ENCODE data around the gene TENM4. TPM values are rescaled to one million over a fixed set of nuclear protein-coding genes. Genes with fewer than 3 reads are reported as not detected.

TENM4 gene
- total RNA-seq, 2 experiments from 2014 or later: not detected

DNA sequence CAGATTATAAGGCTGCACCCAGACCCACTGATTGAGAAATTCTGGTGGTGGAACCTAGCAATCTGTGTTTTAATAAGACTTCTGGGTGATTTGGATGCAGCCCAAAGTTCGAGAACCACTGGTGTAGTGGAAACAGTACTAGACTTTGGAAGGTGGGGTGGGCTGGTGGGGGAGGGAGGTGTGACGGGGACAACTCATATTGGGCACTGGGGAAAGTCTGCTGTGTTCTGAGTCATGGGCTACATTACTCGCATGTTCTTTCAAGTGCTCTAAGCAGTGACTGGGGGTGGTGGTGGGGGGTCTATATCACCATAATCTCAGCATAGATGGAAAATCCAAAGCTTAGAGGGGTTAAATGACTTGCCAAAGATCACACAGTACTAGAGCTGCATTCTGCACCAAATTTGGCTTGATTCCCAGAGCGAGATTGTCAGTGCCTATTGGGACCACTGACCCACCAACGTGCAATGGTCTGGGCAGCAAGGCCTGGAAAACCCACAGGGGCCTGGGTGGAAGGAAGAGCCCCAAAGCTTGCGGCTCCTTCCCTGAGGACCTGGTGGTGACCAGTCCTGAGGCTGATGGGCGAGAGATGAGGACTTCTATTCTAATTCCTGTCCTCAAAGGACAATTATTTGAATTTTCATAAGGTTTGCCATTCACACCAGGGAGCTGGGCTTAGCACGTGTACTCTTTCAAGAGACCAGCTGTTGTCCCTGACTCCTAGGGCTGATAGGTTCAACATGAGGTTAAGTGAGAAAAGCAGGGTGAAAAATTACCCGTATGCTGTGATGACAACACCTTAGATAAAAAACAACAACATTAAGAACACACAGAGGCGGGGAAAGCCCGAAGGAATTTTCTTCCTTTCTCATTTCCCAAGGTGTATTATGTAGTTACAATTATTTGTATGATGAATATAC, 788.6 kb downstream of the TENM4 start:
- POLR2A ChIA-PET: no interaction called here
- no peak overlapping the region for H3K4me3 Mint-ChIP-seq
- no peak overlapping the region for H3K27ac Mint-ChIP-seq
- H3K9me3 Mint-ChIP-seq: no peaks in the 10 kb centered on the region
- H3K27me3 Mint-ChIP-seq: no peaks in the 10 kb centered on the region
- DNase-seq (no peak), ATAC-seq (ENCODE audit: low read depth) (no peak)
- H3K4me1 Mint-ChIP-seq: no peaks in the 10 kb centered on the region
- no peaks in the 10 kb centered on the region for H3K36me3 Mint-ChIP-seq

GRCh38 chr11:78651136-78651775, 789.6 kb downstream of the TENM4 start:
- Mint-ChIP-seq H3K27me3 (no peaks in the 10 kb centered on the region), H3K4me3 (no peak overlapping the region), H3K27ac (no peak overlapping the region), H3K9me3 (no peaks in the 10 kb centered on the region), H3K4me1 (peaks cover 4% of the 10 kb centered on the region), H3K36me3 (no peaks in the 10 kb centered on the region)
- POLR2A ChIA-PET: no interaction called here
- DNase-seq: no peak
- no peak for ATAC-seq (ENCODE audit: low read depth)

DNA sequence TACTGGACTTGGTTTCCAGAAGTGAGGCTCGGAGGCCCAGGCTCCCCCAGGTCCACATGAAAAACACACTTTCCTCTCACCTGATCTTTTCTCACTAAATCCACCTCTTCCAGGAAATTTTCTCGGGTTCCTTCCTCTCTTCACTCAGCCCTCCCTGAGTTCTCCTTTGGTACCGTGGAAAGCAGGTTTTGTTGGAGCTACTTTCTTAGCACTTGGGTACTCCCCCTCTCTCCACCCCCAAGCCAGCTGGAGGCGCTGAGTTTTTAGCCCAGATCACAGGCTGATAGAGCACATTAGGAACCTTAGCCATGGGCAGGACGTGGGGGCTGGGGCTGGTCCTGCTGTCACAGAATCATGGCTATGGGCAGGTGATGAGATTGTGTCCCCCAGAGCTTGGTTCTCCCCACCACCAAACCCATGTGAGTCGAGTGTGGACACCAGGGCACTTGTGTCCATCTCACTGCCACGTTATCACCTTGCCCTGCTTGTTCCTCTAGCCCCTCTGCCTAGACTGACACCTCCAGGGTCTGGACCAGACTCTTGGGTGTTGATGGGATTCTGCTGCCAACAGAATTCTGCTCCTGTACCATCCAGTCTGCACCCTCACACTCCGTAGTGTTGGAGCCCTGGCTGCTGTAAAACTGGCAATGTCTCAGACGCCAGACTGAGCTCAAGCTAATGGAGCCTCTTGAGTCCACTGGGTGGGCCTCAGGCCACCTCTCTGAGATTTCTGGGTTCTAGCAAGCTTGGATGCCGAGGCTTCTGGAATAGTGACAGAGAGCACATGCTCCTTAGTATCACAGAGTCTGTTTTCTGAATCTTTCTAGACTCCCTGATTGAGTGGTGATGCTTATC, 791.2 kb downstream of the TENM4 start:
- Mint-ChIP-seq H3K27ac (no peak overlapping the region), H3K27me3 (no peaks in the 10 kb centered on the region), H3K4me3 (no peak overlapping the region), H3K36me3 (no peaks in the 10 kb centered on the region), H3K4me1 (peaks cover 11% of the 10 kb centered on the region), H3K9me3 (no peaks in the 10 kb centered on the region)
- DNase-seq: no peak
- ATAC-seq (ENCODE audit: low read depth): no peak
- POLR2A ChIA-PET: no interaction called here

- H3K4me3 Mint-ChIP-seq: no peak overlapping the region
- ATAC-seq (ENCODE audit: low read depth) (no peak), DNase-seq (no peak)
- H3K4me1 Mint-ChIP-seq: peaks cover 11% of the 10 kb centered on the region
- H3K9me3 Mint-ChIP-seq: no peaks in the 10 kb centered on the region
- no peaks in the 10 kb centered on the region for H3K27me3 Mint-ChIP-seq
- no peak overlapping the region for H3K27ac Mint-ChIP-seq
- H3K36me3 Mint-ChIP-seq: no peaks in the 10 kb centered on the region
- POLR2A ChIA-PET: no interaction called here
Observed at GRCh38 chr11:78647986-78648875, 792.6 kb downstream of the TENM4 start.

- H3K36me3 Mint-ChIP-seq: no peaks in the 10 kb centered on the region
- no peaks in the 10 kb centered on the region for H3K27me3 Mint-ChIP-seq
- no peak overlapping the region for H3K27ac Mint-ChIP-seq
- H3K9me3 Mint-ChIP-seq: no peaks in the 10 kb centered on the region
- POLR2A ChIA-PET: no interaction called here
- no peak overlapping the region for H3K4me3 Mint-ChIP-seq
- peaks cover 11% of the 10 kb centered on the region for H3K4me1 Mint-ChIP-seq
- ATAC-seq (ENCODE audit: low read depth) (no peak), DNase-seq (no peak)
Observed at GRCh38 chr11:78647266-78647915, 793.4 kb downstream of the TENM4 start.

DNA sequence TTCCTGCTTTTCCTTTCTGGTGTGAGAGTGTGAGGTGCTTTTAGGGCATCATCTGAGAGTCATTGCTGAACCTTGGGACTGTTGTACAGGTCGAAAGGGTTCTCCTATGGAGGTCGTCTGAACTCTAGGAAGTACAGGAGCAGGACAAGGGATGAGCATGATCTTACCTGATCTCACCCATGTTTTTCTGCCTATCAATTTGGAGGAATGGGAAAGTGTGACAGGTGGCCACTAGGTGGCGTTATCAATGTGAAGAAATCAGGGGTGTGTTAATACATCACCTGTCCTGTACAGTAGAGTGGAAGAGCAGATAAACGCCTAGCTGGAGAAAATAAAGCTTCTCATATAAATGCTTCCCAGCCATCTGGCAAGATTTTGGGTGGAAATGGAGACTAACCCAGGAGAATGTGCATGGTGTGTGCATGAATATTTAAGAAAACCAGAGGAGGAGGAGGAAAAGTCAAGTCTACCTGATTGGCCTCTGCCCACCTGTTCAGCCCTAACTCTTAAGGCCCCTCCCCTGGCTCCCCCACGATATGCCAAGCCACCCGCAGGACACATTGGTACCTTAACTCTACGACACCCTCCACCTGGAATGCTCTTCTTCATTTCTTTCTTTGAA, 794.2 kb downstream of the TENM4 start:
- H3K4me3 Mint-ChIP-seq: no peak overlapping the region
- peaks cover 11% of the 10 kb centered on the region for H3K4me1 Mint-ChIP-seq
- no peaks in the 10 kb centered on the region for H3K9me3 Mint-ChIP-seq
- POLR2A ChIA-PET: no interaction called here
- DNase-seq (peak; percentile 36), ATAC-seq (ENCODE audit: low read depth) (no peak)
- no peak overlapping the region for H3K27ac Mint-ChIP-seq
- no peaks in the 10 kb centered on the region for H3K27me3 Mint-ChIP-seq
- no peaks in the 10 kb centered on the region for H3K36me3 Mint-ChIP-seq

- ATAC-seq (ENCODE audit: low read depth): peak; percentile 84
- POLR2A ChIA-PET: no interaction called here
- DNase-seq: peak; percentile 76
- H3K36me3 Mint-ChIP-seq: no peaks in the 10 kb centered on the region
- peaks cover 11% of the 10 kb centered on the region for H3K4me1 Mint-ChIP-seq
- H3K27me3 Mint-ChIP-seq: peaks cover 3% of the 10 kb centered on the region
- no peaks in the 10 kb centered on the region for H3K9me3 Mint-ChIP-seq
- peak overlapping the region; percentile 82 for H3K27ac Mint-ChIP-seq
- peak overlapping the region; percentile 68 for H3K4me3 Mint-ChIP-seq
Observed at GRCh38 chr11:78645226-78646202, 795.3 kb downstream of the TENM4 start.

GRCh38 chr11:78643676-78644056, 797.2 kb downstream of the TENM4 start:
- Mint-ChIP-seq H3K4me3 (no peak overlapping the region), H3K9me3 (no peaks in the 10 kb centered on the region), H3K36me3 (no peaks in the 10 kb centered on the region), H3K27me3 (peaks cover 3% of the 10 kb centered on the region), H3K27ac (no peak overlapping the region), H3K4me1 (peaks cover 11% of the 10 kb centered on the region)
- no peak for ATAC-seq (ENCODE audit: low read depth)
- POLR2A ChIA-PET: no interaction called here
- DNase-seq: no peak

GRCh38 chr11:78642979-78643675, 797.7 kb downstream of the TENM4 start:
- peaks cover 3% of the 10 kb centered on the region for H3K27me3 Mint-ChIP-seq
- no peak for DNase-seq
- POLR2A ChIA-PET: no interaction called here
- H3K27ac Mint-ChIP-seq: no peak overlapping the region
- peaks cover 11% of the 10 kb centered on the region for H3K4me1 Mint-ChIP-seq
- no peak for ATAC-seq (ENCODE audit: low read depth)
- no peaks in the 10 kb centered on the region for H3K9me3 Mint-ChIP-seq
- no peak overlapping the region for H3K4me3 Mint-ChIP-seq
- no peaks in the 10 kb centered on the region for H3K36me3 Mint-ChIP-seq

GRCh38 chr11:78641541-78641940, 799.3 kb downstream of the TENM4 start:
- Mint-ChIP-seq H3K27me3 (peaks cover 3% of the 10 kb centered on the region), H3K9me3 (no peaks in the 10 kb centered on the region), H3K36me3 (no peaks in the 10 kb centered on the region), H3K27ac (no peak overlapping the region), H3K4me3 (no peak overlapping the region), H3K4me1 (peaks cover 9% of the 10 kb centered on the region)
- POLR2A ChIA-PET: no interaction called here
- DNase-seq: no peak
- ATAC-seq (ENCODE audit: low read depth): no peak
